Central memory CD4-positive, alpha-beta T cell (primary cell): Measurements from ENCODE around the gene EPHB2.

ENCODE experiments used
- DNase-seq: peaks from one replicate; pipeline ENCODE4 v3.0.0; 2022

EPHB2 gene

DNA sequence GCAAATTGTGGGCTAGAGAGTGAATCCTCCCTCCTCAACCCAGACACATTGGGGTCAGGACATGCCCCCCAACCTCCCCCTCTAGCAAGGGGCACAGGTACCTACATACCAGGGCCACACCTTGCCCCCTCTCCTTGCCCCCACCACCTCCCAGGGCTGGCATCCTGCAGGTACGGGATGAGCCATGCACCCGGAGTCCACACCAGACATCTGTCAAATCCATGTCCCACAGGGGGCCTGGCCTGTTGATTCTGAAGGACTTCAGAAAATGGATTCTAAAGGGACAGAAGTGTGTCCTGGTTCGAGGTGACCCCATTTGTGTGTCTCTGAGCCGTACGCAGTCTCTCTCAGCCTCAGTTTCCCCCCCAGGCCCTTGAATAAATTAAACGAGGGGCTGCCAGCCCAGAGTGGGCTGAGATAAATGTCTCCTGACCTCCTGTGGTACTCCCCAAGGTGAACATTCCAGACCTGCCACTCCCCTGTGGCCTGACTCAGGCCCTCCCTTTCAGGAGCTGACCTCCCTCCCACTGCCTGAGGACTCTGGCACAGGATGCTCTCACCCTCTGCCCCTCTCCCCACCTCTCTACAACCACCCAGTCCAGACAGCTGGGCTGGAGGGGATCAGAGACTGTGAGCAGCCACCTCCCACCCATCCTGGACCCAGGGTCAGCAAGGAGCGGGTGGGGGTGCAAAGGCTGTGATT, 94.5 kb downstream of the EPHB2 start:
- DNase-seq: no peak

DNA sequence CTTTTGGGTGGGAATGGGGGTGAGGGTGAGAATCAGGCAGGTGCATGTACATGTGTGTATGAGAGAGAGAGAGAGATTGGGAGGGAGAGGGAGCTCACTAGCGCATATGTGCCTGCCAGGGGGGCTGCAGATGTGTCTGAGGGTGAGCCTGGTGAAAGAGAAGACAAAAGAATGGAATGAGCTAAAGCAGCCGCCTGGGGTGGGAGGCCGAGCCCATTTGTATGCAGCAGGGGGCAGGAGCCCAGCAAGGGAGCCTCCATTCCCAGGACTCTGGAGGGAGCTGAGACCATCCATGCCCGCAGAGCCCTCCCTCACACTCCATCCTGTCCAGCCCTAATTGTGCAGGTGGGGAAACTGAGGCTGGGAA, 95.0 kb downstream of the EPHB2 start:
- DNase-seq: no peak

- DNase-seq: no peak
These were observed 95.9 kb downstream of the EPHB2 start for GRCh38 chr1:22806584-22806983.

DNA sequence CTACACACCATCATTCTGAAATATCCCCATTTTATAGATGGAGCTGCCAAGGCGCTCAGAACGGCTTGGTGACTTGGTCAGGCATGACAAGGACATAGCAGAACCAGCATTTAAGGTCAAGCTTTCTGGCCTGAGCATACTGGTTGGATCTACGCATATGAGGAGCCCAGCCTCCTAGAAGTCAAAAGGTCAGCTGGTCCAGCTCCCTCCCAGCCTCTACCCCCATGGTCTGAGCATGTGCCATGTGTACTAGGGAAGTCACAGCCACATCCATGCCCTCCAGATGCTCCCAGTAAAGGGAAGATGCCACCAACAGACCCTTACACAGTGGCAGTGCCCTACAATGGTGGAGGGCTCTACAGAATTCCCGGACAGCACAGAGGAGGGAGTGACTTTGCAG, 96.7 kb downstream of the EPHB2 start:
- no peak for DNase-seq

- no peak for DNase-seq
These were observed 97.6 kb downstream of the EPHB2 start for GRCh38 chr1:22808186-22808675.

DNA sequence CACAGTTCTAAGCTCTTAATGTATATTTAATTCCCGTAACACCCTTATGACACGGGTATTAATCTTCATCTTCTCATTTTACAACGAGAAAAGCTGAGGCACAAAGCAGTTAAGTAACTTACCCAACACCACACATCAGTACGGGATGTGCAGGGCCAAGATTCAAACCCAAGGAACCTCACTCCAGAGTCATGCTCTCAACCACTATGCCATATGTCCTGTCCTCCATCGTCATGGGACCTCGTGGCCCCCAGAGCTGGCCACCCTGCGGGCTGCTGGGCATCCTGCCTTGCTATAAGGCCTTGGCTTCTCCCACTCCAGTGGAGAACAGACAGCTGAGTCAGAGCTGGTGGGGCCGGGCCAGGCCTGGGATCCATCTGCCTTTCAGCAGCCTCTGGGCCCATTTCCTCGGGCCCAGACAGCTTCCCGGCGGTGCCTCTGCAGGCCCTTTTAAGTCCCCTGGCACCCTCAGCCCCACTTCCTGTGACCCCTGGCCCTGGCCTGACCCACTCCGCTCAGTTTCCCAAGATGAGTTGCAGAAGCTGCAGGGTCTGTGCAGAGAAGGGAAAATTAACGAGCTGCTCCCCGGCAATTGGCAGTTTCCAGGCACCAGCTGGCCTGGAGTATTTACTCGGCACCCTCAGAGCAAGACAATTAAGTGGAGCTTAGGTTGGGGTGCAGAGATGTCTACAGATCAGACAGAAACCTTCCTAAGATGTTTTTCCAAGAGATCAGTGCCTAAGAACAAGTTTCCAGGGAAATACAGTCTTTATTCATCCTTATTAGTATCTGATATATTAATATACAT, 98.2 kb downstream of the EPHB2 start:
- no peak for DNase-seq

DNA sequence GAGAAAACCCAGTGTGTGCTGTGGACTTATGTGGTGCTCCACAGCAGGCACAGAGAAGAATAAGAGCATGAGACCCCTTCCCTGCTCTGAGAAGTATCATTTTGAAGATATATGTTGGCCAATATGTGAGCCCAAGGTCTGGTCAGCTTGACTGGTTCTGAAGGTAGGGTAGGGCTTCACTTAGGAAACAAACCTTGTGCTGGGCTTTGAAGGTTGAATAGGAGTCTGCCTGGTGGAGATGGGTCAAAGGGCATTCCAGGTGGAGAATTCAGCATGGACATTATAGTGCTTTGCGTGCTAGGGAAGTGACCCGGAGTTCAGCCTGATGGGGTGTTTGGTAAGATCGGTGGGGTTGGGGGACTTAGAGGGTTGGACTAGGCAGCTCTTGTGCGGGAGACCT, 99.1 kb downstream of the EPHB2 start:
- no peak for DNase-seq

DNA sequence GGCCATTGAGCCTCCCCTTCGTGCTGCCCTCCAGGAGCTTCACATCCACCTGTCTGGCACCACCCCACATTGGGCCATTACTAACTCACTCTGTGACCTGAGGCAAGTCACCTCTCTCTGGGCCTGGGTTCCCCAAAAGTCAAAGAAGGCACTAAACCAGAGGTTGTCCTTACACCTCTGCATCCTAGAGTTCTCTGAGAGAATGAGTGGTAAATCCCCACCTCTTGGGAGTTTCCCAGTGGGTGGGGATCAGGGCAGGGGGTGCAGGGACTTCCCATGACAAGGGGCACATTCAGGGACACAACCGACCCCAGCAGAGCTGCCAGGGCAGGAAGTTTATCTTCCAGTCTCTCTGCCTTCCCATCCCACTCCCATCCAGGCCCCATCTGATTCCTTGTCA, 99.7 kb downstream of the EPHB2 start:
- DNase-seq: no peak

DNA sequence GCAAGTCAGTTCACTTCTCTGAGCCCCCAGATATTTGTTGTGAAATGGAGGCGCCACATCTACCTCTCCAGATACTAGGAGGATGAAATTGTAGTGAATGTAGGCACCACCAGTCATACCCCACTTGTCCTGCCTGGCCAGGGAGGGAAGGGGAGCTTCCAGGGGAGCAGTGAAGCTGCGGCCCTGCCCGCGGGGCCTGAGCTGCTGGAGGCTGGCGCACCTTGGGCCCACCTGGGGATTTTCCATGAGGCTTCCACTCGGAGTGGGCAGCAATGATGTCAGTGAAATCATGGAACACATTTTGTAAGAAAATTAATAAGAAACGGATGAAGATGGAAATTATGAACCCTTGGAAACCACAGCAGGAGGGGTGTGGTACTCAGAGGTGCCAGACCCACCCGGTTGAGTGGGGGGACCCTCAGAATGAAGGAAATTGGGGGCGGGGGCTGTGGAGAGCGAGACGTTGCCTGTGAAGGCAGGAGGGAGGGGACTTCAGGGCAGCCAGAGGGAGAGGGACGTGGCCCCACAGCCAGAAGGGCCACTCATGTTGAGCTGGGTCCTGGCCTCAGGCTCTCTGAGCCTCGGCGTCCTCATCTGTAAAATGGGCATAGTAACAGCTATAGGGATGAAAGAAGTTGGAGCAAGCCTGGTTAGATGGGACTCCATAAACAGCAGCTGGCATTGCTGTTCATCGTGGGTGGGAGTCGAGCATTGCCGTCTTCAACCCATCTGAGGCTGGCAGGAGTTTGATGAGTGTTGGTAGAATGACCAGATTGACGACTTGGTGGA, 101.6 kb downstream of the EPHB2 start:
- DNase-seq: no peak

GRCh38 chr1:22812993-22813790, 102.6 kb downstream of the EPHB2 start:
- no peak for DNase-seq

DNA sequence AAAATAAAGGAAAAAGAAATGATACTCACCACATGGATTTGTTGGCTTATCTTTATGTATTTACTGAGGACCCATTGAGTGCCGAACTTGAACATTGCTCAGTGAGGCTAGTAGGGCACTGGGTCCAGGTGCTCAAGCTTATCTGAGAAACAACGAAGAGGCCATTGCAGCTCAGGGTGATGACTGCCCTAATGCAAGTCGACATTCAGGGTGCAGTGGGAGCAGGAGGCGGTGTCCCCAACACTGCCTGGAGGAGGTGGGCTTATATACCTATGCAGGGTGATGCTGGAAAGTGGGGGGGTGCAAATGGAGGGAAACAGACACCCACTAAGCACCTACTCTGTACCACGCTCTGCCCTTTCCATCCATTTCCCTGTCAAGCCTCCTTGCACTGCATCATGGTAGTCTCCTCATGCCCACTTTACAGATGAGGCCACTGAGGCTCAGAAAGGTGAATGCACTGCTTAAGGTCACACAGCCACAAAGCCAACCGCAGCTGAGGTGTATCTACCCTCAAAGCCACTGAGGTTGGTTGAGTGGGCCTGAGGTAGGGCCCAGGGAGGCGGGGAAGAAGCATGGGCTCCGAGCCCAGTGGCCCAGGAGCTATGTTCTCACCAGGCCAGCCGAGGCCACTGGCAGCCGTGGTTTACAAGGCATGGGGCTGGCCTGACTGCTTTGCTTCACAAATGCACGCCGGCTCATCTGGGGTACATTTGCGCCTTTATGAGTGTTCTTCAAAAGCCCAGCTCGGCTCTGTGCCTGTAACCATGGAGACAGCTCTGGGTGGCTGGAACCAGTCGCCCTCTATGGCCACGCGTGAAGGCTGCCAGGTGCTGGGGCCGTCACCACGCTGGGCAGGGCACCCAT, 103.8 kb downstream of the EPHB2 start:
- no peak for DNase-seq

GRCh38 chr1:22815043-22815365, 104.4 kb downstream of the EPHB2 start:
- no peak for DNase-seq

- DNase-seq: no peak
These were observed 104.9 kb downstream of the EPHB2 start for GRCh38 chr1:22815421-22816066.

DNA sequence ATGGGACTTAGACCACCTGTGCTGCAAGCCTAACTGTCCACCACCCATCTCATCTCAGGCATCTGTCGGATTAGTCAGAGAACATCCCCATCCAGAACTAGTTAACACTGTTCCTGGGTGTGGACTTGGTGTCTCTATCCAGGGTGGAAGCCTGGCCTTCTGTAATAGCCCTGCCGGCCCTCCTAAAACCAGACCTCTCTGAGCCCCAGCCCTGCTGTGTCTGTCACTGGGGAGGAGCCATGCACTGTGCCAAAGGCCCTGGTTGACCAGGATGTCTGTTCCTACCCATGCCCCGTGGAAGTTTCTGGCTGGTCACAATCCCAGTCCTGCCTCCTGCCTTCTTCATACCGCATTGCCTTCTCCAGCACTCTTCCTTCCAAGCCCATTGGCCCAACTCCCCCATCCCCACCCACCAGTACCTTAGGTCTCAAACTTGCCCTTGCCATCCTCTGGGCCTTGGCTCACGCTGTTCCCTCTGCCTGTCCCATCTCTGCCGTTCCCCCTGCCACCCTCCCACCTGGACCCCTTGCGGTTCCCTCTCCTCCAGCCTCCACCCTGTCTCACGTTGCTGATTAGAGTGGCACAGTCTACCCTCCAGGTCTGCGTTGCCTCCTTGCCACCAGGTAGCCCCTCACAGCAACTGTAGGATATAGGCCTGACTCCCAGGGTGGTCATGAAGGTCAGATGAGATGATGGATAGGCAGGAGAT, 105.6 kb downstream of the EPHB2 start:
- no peak for DNase-seq

DNA sequence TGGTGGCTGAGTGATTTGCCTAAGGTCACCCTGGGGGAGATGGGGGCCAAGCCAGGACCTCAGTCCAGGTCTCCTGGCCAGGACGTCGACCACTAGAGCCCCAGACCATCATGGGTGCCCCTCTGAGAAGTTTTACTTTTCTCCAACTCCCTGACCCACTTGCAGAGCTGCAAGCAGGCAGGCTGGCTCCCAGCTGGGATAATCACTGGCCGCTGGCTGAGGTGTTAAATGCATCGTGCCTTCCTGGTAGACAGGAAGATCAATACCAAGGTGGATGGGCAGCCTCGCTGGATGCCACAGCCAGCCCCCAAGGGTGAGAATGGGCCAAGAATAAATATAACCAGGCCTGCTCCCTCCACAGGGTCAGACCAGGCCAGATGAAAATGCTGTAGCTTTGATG, 106.2 kb downstream of the EPHB2 start:
- no peak for DNase-seq

DNA sequence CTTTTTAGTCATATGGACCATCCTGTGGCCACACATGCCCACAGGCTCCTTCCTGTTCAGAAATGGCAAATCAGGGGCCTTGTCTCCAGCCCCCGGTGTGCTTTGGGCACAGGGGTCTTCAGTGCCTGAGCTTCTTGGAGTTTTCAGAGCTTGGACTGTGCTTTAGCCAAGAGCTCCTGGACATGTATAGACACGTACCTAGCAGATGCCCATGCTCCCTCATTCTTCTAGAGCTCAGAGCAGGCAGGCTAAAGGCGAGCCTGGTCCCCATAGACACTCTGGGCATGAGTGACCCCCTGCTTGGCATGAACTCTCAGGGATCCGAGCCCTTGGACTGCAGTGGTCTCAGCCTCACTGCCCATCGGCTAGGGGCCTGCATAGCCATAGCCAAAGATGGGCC, 106.8 kb downstream of the EPHB2 start:
- no peak for DNase-seq

DNA sequence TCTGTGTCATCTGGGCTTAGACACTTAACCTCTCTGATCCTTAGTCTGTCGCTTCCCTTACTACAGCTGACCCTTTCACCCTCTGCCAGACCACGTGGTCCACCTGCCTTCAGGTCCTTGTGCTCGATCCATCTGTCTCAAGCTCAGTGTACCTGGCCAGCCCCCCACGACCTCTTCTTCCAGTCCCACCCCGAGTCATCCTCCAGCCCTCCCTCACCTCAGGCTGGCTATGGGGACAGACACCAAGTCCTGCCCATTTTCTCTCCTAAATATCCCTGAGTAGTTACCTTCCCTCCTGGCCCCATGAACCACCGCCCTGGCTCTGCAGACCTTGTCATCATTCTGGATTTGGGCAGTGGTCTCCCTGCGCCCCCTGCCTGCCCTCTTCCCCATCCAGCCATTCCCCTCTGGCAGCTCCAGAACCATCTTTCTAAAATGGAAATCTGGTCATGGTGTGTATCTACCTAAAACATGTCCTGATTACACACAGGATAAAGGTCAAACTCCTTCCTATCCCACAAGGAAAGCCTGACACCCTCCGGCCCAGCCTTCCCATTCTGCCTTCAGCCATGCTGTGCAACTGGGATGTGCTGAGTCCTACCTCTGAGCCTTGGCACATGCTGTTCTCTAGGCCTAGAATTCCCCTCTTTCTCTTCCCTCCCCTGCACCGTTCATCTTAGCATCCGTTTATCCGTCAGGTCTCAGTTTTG, 107.6 kb downstream of the EPHB2 start:
- no peak for DNase-seq

- DNase-seq: no peak
These were observed 108.7 kb downstream of the EPHB2 start for GRCh38 chr1:22819361-22819760.

DNA sequence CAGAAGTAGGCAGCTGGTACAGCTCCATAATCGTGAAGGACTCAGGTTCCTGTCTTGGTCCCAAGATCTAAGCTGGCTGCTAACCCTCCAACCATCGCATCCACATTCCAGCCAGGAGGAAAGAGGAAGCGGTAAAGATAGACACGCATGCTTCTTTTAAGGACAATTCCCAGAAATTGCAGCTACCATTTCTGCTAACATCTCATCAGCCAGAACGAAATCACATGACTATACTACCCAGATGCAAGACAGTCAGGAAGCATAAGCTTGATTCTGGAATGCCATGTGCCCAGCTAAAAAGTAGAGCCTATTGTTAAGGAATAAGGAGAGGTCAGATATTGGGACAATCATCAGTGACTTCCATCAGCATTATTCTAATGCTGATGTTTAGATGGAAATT, 110.4 kb downstream of the EPHB2 start:
- no peak for DNase-seq

DNA sequence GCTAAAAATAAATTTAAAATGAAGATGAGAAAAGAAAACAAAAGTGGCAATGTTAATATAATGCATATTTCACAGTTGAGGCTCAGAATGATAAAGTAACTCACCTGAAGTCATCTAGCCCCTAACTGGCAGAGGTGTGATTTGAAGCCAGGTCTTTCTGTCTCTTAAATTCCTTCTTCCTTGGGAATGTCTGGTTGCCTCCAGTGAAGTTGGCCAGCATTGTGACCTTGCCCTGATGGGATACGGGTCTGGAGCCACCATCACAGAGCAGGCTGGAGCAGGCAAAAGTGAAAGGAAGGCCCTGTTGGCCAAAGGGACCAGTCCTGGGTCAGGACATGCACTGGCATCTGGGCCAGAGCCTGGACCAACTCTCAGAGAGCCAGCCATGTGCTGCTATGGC, 111.7 kb downstream of the EPHB2 start:
- no peak for DNase-seq
